Activated T-cell treated with anti-CD3 and anti-CD28 coated beads, Interleukin-2, amount 50 U/mL, for 4 hours (primary cell): ENCODE data around the gene NR3C1. TPM values are rescaled to one million over a fixed set of nuclear protein-coding genes. Genes with fewer than 3 reads are reported as not detected.

Experiments used
- ATAC-seq, 2 donors: fragments of 200-7000 bp; cut with Tn5 transposase; one replicate each; pipeline ENCODE4 v1.10.0; 2021
- DNase-seq: peaks from one replicate; pipeline ENCODE4 v3.0.0-alpha.2; 2020
- H3K27me3 Mint-ChIP-seq: one replicate; pipeline ENCODE4 v1.8.0; 2021; ENCODE audit warnings: low read depth, mixed read lengths
- H3K36me3 Mint-ChIP-seq: one replicate; pipeline ENCODE4 v1.8.0; 2022; ENCODE audit warnings: mixed read lengths; ENCODE audit not compliant: insufficient read depth
- H3K4me1 Mint-ChIP-seq: one replicate; pipeline ENCODE4 v1.8.0; 2021; ENCODE audit warnings: low read depth, mixed read lengths
- H3K4me3 Mint-ChIP-seq: one replicate; pipeline ENCODE4 v1.8.0; 2021; ENCODE audit warnings: mild to moderate bottlenecking, moderate library complexity, mixed read lengths
- H3K9me3 Mint-ChIP-seq: one replicate; pipeline ENCODE4 v1.8.0; 2021; ENCODE audit warnings: mixed read lengths
- total RNA-seq, 3 donors: library from RNA; stranded (reverse); gene quantifications; one replicate each; pipeline ENCODE4 v1.2.1, GENCODE V29; 2021

NR3C1 gene
- total RNA-seq, 3 donors from 2014 or later: 40.2 to 53.3 (median 43.1) TPM

- no peak for ATAC-seq
- Mint-ChIP-seq H3K27me3 (no peaks in the 10 kb centered on the region), H3K36me3 (peaks cover 49% of the 10 kb centered on the region)
Observed at GRCh38 chr5:143284002-143284401, 119.5 kb downstream of the NR3C1 start.

GRCh38 chr5:143281226-143281625, 122.3 kb downstream of the NR3C1 start:
- DNase-seq (no peak), ATAC-seq (no peak)
- Mint-ChIP-seq H3K4me3 (no peak overlapping the region), H3K4me1 (peaks cover under 1% of the 10 kb centered on the region), H3K36me3 (peaks cover 52% of the 10 kb centered on the region), H3K9me3 (no peaks in the 10 kb centered on the region), H3K27me3 (no peaks in the 10 kb centered on the region)

More at GRCh38 chr5:143284002-143284401, 119.5 kb downstream of the NR3C1 start:
- no peak for DNase-seq
- no peaks in the 10 kb centered on the region for H3K9me3 Mint-ChIP-seq
- peaks cover 5% of the 10 kb centered on the region for H3K4me1 Mint-ChIP-seq
- no peak overlapping the region for H3K4me3 Mint-ChIP-seq

- Mint-ChIP-seq H3K9me3 (no peaks in the 10 kb centered on the region), H3K36me3 (peaks cover 52% of the 10 kb centered on the region), H3K27me3 (no peaks in the 10 kb centered on the region), H3K4me3 (no peak overlapping the region), H3K4me1 (peaks cover 2% of the 10 kb centered on the region)
- ATAC-seq (no peak), DNase-seq (no peak)
Observed at GRCh38 chr5:143279698-143280097, 123.8 kb downstream of the NR3C1 start.

GRCh38 chr5:143277536-143277935, 126.0 kb downstream of the NR3C1 start:
- no peak for DNase-seq
- Mint-ChIP-seq H3K4me3 (no peak overlapping the region), H3K27me3 (no peaks in the 10 kb centered on the region), H3K9me3 (no peaks in the 10 kb centered on the region), H3K36me3 (peaks cover 37% of the 10 kb centered on the region), H3K4me1 (peaks cover 2% of the 10 kb centered on the region)
- no peak for ATAC-seq

GRCh38 chr5:143275512-143276363, 127.7 kb downstream of the NR3C1 start:
- ATAC-seq: no peak
- Mint-ChIP-seq H3K9me3 (no peaks in the 10 kb centered on the region), H3K4me1 (peaks cover 2% of the 10 kb centered on the region), H3K27me3 (no peaks in the 10 kb centered on the region), H3K36me3 (peaks cover 28% of the 10 kb centered on the region), H3K4me3 (no peak overlapping the region)
- no peak for DNase-seq

- Mint-ChIP-seq H3K4me3 (no peak overlapping the region), H3K4me1 (peaks cover 2% of the 10 kb centered on the region)
Observed at GRCh38 chr5:143274952-143275351, 128.5 kb downstream of the NR3C1 start.

GRCh38 chr5:143271431-143271830, 132.1 kb downstream of the NR3C1 start:
- no peak for DNase-seq
- no peaks in the 10 kb centered on the region for H3K27me3 Mint-ChIP-seq

More at GRCh38 chr5:143274952-143275351, 128.5 kb downstream of the NR3C1 start:
- Mint-ChIP-seq H3K36me3 (peaks cover 25% of the 10 kb centered on the region), H3K9me3 (peaks cover under 1% of the 10 kb centered on the region), H3K27me3 (no peaks in the 10 kb centered on the region)
- DNase-seq (no peak), ATAC-seq (no peak)

GRCh38 chr5:143268388-143268787, 135.1 kb downstream of the NR3C1 start:
- Mint-ChIP-seq H3K4me1 (no peaks in the 10 kb centered on the region), H3K9me3 (peaks cover 38% of the 10 kb centered on the region), H3K36me3 (peaks cover 11% of the 10 kb centered on the region), H3K27me3 (no peaks in the 10 kb centered on the region), H3K4me3 (no peak overlapping the region)
- ATAC-seq (no peak), DNase-seq (no peak)

More at GRCh38 chr5:143271431-143271830, 132.1 kb downstream of the NR3C1 start:
- H3K36me3 Mint-ChIP-seq: peaks cover 16% of the 10 kb centered on the region
- H3K4me1 Mint-ChIP-seq: peaks cover 2% of the 10 kb centered on the region
- H3K4me3 Mint-ChIP-seq: no peak overlapping the region
- H3K9me3 Mint-ChIP-seq: peaks cover 32% of the 10 kb centered on the region
- no peak for ATAC-seq

- no peaks in the 10 kb centered on the region for H3K27me3 Mint-ChIP-seq
- DNase-seq (no peak), ATAC-seq (no peak)
- H3K36me3 Mint-ChIP-seq: peaks cover 11% of the 10 kb centered on the region
- no peak overlapping the region for H3K4me3 Mint-ChIP-seq
- peaks cover 38% of the 10 kb centered on the region for H3K9me3 Mint-ChIP-seq
- peaks cover 4% of the 10 kb centered on the region for H3K4me1 Mint-ChIP-seq
Observed at GRCh38 chr5:143267186-143267585, 136.3 kb downstream of the NR3C1 start.

GRCh38 chr5:143265995-143266394, 137.5 kb downstream of the NR3C1 start:
- H3K4me3 Mint-ChIP-seq: no peak overlapping the region
- H3K4me1 Mint-ChIP-seq: peaks cover 12% of the 10 kb centered on the region
- DNase-seq (no peak), ATAC-seq (no peak)
- H3K36me3 Mint-ChIP-seq: peaks cover 11% of the 10 kb centered on the region
- H3K9me3 Mint-ChIP-seq: peaks cover 38% of the 10 kb centered on the region
- H3K27me3 Mint-ChIP-seq: no peaks in the 10 kb centered on the region

- DNase-seq (no peak), ATAC-seq (no peak)
- Mint-ChIP-seq H3K27me3 (no peaks in the 10 kb centered on the region), H3K4me3 (no peak overlapping the region), H3K9me3 (peaks cover 23% of the 10 kb centered on the region), H3K4me1 (peaks cover 12% of the 10 kb centered on the region), H3K36me3 (peaks cover 7% of the 10 kb centered on the region)
Observed at GRCh38 chr5:143263272-143263810, 140.1 kb downstream of the NR3C1 start.

- peaks cover 5% of the 10 kb centered on the region for H3K36me3 Mint-ChIP-seq
- H3K27me3 Mint-ChIP-seq: no peaks in the 10 kb centered on the region
- ATAC-seq: peak; percentile 30 to 46
- no peak for DNase-seq
- peaks cover 15% of the 10 kb centered on the region for H3K9me3 Mint-ChIP-seq
- peaks cover 12% of the 10 kb centered on the region for H3K4me1 Mint-ChIP-seq
- no peak overlapping the region for H3K4me3 Mint-ChIP-seq
Observed at GRCh38 chr5:143262393-143263174, 140.9 kb downstream of the NR3C1 start.

GRCh38 chr5:143261748-143262392, 141.6 kb downstream of the NR3C1 start:
- no peaks in the 10 kb centered on the region for H3K27me3 Mint-ChIP-seq
- H3K9me3 Mint-ChIP-seq: peaks cover 10% of the 10 kb centered on the region
- ATAC-seq: peak; percentile 74 to 88
- no peak for DNase-seq
- H3K4me1 Mint-ChIP-seq: peaks cover 12% of the 10 kb centered on the region
- no peak overlapping the region for H3K4me3 Mint-ChIP-seq
- peaks cover 5% of the 10 kb centered on the region for H3K36me3 Mint-ChIP-seq

GRCh38 chr5:143259254-143259605, 144.3 kb downstream of the NR3C1 start:
- peaks cover 12% of the 10 kb centered on the region for H3K4me1 Mint-ChIP-seq
- no peaks in the 10 kb centered on the region for H3K36me3 Mint-ChIP-seq
- H3K27me3 Mint-ChIP-seq: no peaks in the 10 kb centered on the region
- DNase-seq: no peak
- no peaks in the 10 kb centered on the region for H3K9me3 Mint-ChIP-seq
- no peak overlapping the region for H3K4me3 Mint-ChIP-seq
- no peak for ATAC-seq
